Measurements from ENCODE around the gene HEMK1.

The HEMK1 gene

GRCh38 chr3:50572801-50573371, 3.6 kb downstream of the HEMK1 start:
- no peak for TF ChIP-seq CTCF (IDR thresholded peaks at IDR 0.05; ENCODE audit: extremely low read depth, insufficient read depth, missing control alignments)
- DNase-seq (ENCODE audit: low spot score) = no peak
- in situ Hi-C loops (cut with MboI; ENCODE audit: low pct_unique_long_range_greater_than_20kb, low sequenced_read_pairs, unreplicated experiment) = no loop called here

GRCh38 chr3:50573566-50574443, 4.5 kb downstream of the HEMK1 start:
- in situ Hi-C loops (cut with MboI; ENCODE audit: low pct_unique_long_range_greater_than_20kb, low sequenced_read_pairs, unreplicated experiment) = no loop called here
- TF ChIP-seq CTCF (IDR thresholded peaks at IDR 0.05; ENCODE audit: extremely low read depth, insufficient read depth, missing control alignments) = no peak
- DNase-seq (ENCODE audit: low spot score) = no peak

- in situ Hi-C loops (cut with MboI; ENCODE audit: low pct_unique_long_range_greater_than_20kb, low sequenced_read_pairs, unreplicated experiment) = no loop called here
- TF ChIP-seq CTCF (IDR thresholded peaks at IDR 0.05; ENCODE audit: extremely low read depth, insufficient read depth, missing control alignments) = no peak
- DNase-seq (ENCODE audit: low spot score) = no peak
Observed at GRCh38 chr3:50574444-50574831, 5.1 kb downstream of the HEMK1 start.

- in situ Hi-C loops (cut with MboI; ENCODE audit: low pct_unique_long_range_greater_than_20kb, low sequenced_read_pairs, unreplicated experiment) = loop anchor here (5.0 kb wide), 1 partner anchor 37 kb away; the partner anchor contains the start of gene CISH
- no peak for DNase-seq (ENCODE audit: low spot score)
- no peak for TF ChIP-seq CTCF (IDR thresholded peaks at IDR 0.05; ENCODE audit: extremely low read depth, insufficient read depth, missing control alignments)
Observed at GRCh38 chr3:50575372-50575771, 6.0 kb downstream of the HEMK1 start.

GRCh38 chr3:50577348-50577747, 8.0 kb downstream of the HEMK1 start:
- in situ Hi-C loops (cut with MboI; ENCODE audit: low pct_unique_long_range_greater_than_20kb, low sequenced_read_pairs, unreplicated experiment) = loop anchor here (5.0 kb wide), 1 partner anchor 35 kb away; the partner anchor contains the start of gene CISH
- TF ChIP-seq CTCF (IDR thresholded peaks at IDR 0.05; ENCODE audit: extremely low read depth, insufficient read depth, missing control alignments) = no peak
- DNase-seq (ENCODE audit: low spot score) = no peak

- no peak for DNase-seq (ENCODE audit: low spot score)
- in situ Hi-C loops (cut with MboI; ENCODE audit: low pct_unique_long_range_greater_than_20kb, low sequenced_read_pairs, unreplicated experiment) = no loop called here
- TF ChIP-seq CTCF (IDR thresholded peaks at IDR 0.05; ENCODE audit: extremely low read depth, insufficient read depth, missing control alignments) = no peak
Observed at GRCh38 chr3:50580683-50581458, 11.5 kb downstream of the HEMK1 start.
